ENCODE measurements around the gene HSPA4.

GRCh38 chr5:133082128-133082527 lies 30.3 kb downstream of the HSPA4 start:
- TF ChIP-seq EZH2phosphoT487 (IDR thresholded peaks at IDR 0.05; ENCODE audit: low read depth) (no peak), CTCF (IDR thresholded peaks at IDR 0.05; ENCODE audit: low read depth, low read length) (no peak)
